IPS-NIHi7 (cell line): ENCODE measurements around the gene DST.
"Not testable (repeated sequence)": the region's sequence is repeated elsewhere in the genome, so short reads cannot be mapped to it uniquely, and the experiment has no call there.

Experiments
- DNase-seq: peaks from one replicate; pipeline ENCODE4 v3.0.0; 2012; ENCODE audit warnings: mixed read lengths; ENCODE audit errors: extremely low spot score

The DST gene

GRCh38 chr6:56517155-56517745 is 125.4 kb downstream of the DST start:
- no peak for DNase-seq

GRCh38 chr6:56516003-56516402 is 126.7 kb downstream of the DST start:
- DNase-seq = no peak

- no peak for DNase-seq
Measured at GRCh38 chr6:56515081-56515905, 127.4 kb downstream of the DST start.

DNA sequence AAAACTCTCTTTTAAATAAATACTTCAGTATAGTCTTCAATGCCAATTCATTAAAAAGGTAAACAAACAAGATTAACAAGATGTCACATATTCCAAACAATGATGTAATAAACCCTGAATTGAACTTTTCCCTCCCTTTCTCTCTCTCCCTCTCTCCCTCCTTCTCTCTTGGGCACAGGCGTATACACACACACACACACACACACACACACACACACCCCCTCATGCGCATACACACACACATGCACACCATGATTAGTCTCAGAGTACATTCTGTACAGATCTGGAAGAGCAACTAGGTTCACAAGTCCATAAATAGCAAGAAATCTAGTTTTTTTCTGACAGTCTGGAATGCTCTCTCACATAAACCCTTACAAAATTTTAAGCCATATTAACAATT is 128.3 kb downstream of the DST start:
- no peak for DNase-seq

DNA sequence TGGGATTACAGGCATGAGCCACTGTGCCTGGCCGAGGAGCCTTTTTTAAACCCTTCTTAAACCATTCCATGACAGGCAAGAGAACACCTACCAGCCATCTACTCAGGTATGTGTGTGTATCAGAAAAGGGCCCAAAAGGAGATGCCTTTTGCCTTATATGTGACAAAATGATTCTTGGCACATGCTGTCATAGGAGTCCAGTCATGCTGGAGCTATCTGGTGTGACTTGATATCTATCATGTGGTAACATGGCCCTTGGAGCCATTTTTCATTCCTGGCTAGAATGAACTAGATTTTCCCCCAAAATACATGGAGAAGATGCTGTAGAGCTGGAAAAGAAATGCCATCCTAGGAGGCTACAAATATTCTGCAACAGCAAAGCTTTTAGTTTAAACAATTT is 129.1 kb downstream of the DST start:
- no peak for DNase-seq

GRCh38 chr6:56511591-56511990 is 131.1 kb downstream of the DST start:
- no peak for DNase-seq

DNA sequence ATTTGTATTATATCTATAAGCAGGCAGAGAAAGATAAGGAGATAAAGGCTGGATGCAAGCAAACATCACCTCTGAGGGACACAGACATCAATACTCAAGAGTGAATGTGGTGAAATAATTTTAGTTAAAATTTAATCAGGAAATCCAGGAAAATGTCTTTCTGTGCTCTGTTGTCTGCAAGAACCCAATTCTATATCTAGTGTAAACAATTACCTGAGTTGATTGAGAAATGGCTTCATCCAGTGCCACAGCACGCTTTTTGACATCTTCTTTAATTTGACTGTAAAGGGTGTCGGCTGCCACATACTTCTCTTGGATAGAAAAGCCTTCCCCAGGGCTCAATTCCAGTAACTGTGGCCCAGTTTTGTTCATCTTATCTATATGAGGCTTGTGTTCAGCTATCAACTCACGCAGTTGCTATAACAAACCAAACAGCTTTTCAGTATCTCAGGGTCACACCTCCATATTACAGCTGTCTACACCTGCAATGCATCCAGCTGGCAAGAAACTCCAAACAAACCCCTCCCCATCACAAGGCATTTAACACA is 131.6 kb downstream of the DST start:
- DNase-seq = no peak

- DNase-seq = no peak
Measured at GRCh38 chr6:56509031-56509430, 133.7 kb downstream of the DST start.

GRCh38 chr6:56507517-56507916 is 135.2 kb downstream of the DST start:
- DNase-seq = no peak

- DNase-seq = no peak
Measured at GRCh38 chr6:56505512-56506260, 137.0 kb downstream of the DST start.

DNA sequence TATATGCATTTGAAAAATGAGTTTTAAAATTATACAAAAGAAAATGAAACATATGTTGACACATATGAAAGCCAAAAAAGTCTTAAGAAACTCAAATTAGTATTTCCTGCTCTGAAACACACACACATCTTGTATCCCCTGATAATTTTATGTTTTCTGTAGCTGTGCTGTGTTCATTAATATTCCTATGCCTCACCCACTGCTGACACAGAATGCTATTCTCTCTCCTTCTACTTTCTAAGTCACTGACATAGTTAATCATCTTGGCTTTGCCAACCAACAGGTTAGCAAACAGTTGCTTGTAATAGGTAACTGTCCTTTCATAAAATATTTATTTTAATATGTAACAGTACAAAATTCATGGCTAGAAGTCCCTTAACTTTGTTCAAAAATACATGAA is 140.7 kb downstream of the DST start:
- no peak for DNase-seq

- no peak for DNase-seq
Measured at GRCh38 chr6:56499095-56499494, 143.6 kb downstream of the DST start.

DNA sequence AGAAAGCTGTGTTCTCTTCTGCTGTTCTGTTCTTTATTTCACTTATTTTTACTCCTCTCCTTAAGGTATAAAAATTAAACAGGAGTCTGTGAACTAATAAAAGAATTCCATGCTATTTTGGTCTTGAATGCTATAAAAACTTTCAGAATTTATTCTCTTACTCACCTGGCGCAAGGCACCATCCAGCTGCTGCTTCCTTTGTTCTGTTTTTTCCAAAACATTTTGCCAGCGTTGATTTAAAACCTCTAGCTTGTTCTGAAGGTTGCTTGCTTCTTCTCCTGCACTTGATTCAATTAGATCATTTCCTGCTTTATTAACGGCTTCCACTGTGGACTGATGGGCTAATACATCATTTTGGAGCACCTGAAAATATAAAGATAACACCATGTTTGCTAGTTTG is 145.0 kb downstream of the DST start:
- DNase-seq = no peak

DNA sequence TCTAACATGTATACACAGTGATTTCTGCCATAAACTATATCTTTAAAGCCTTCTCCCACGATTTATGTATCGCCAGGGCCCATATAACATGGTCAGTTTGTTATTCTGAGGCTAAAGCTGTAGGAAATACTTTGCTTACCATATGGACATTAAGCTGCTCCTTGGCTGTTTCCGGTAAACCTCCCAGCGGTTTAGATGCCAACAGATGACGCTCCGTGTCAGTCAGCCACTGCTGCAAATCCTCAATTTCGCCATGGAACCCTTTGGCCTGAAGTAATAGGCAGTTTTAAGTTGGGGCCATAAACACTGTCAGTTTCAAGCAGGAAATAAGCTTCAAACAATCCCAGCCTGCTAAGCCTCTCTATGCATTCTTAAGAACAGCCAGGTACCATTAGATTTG is 145.4 kb downstream of the DST start:
- no peak for DNase-seq

GRCh38 chr6:56496650-56497049 is 146.0 kb downstream of the DST start:
- not testable (repeated sequence) for DNase-seq

- DNase-seq = no peak
Measured at GRCh38 chr6:56495654-56496053, 147.0 kb downstream of the DST start.

DNA sequence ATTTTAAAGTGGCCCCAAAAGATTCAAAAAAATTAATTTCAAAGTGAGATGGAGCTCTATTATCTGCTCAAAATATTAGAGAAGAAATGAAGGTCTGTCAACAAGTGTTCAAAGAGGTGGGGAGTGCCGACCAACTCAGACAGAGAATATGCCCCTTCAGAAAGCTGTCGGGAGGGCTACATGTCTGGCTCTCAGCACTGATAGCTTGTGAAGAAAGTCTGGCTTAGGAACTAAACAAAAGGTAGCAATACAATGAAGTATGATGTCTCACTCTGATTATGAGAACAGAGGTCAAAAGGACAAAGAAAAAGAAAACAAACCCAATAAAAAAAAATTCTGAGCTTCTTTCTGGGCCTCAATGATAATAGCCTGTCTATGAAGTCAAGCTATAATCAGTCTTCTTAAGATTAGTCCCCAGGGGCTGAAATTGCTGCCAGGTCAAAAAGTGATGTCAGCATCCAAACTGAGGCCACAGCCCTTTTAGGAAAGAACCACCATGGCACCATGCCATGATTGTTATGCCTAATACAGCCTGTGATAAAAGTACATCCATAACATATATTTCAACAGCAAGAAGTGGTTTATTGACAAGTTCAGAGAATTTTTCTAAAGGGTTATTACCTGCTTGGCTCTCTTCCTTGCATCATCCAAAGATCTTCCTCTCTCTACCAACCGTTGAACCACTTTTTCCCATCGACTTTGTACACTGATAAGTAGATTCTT is 150.9 kb downstream of the DST start:
- no peak for DNase-seq

DNA sequence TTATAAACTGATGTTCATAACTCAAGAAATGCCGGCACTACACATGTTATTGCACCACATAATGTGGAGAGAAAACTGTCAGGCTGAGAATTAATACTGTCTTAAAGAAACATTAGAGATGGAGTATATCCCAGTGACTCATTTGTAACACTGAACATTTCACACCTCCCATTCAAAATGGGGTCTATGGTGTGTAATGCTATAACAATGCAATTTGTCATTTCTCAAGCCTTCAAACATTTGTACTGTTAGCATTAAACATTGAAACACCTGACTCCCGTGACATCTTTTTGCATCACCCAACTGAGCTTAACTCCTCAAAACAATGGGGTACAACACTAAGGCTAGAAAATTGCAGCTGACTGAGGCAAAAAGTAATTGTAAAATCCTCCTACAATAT is 151.7 kb downstream of the DST start:
- no peak for DNase-seq

- DNase-seq = no peak
Measured at GRCh38 chr6:56489559-56489958, 153.1 kb downstream of the DST start.

- DNase-seq = no peak
Measured at GRCh38 chr6:56488281-56488680, 154.4 kb downstream of the DST start.

DNA sequence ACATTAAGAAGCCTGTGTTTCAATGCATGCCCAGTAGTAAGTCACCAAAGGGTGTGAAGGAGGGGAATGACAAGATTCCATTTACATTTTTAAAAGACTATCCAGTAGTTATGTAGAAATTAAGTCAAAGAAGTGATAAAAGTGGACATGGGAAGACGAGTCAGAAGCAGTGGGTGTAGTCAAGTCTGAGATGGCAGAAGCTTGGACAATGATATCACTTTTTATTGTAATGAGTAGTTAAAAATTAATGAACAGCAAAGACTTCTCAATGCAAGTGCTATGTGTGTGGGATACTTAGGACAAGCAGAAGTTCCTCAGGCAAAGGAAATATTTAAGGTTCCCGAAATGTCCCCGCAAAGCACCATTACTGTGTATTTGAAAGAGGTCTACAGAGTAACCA is 156.0 kb downstream of the DST start:
- no peak for DNase-seq

- no peak for DNase-seq
Measured at GRCh38 chr6:56484669-56485068, 158.0 kb downstream of the DST start.
